HepG2 (cell line): Measurements from ENCODE around the gene PTGES3. TPM values are rescaled to one million over a fixed set of nuclear protein-coding genes. Genes with fewer than 3 reads are reported as not detected.
A peak's percentile ranks its signal among the peaks of the same experiment; 100 is the strongest.

Experiments
- ATF1 ChIP-seq: IDR thresholded peaks from 2 replicates; pipeline ENCODE4 v1.6.1; 2016; ENCODE audit warnings: mild to moderate bottlenecking, control low read depth
- CEBPB ChIP-seq: IDR thresholded peaks from 2 replicates; pipeline ENCODE4 v1.6.1; 2011; ENCODE audit warnings: low read depth, low read length, improper control_type of control experiment, borderline replicate concordance
- ETV5 ChIP-seq: IDR thresholded peaks from 2 replicates; pipeline ENCODE4 v1.6.1; 2018; ENCODE audit warnings: missing biosample characterization, missing genetic modification reagents, inconsistent platforms, borderline replicate concordance
- GABPB1 ChIP-seq: IDR thresholded peaks from 2 replicates; pipeline ENCODE4 v1.6.1; 2016; ENCODE audit warnings: mild to moderate bottlenecking, missing genetic modification reagents, moderate library complexity, missing compliant biosample characterization
- HDAC6 ChIP-seq: fragments of 200-600 bp; sonication (generic); IDR thresholded peaks from 2 replicates; pipeline ENCODE4 v1.7.0; 2017; ENCODE audit warnings: mild to moderate bottlenecking, antibody characterized with exemption, low read length, low read depth
- MED1 ChIP-seq: sonication (generic); formaldehyde crosslinking; IDR thresholded peaks from 2 replicates; pipeline ENCODE4 v1.4.0; 2020; ENCODE audit warnings: missing genetic modification reagents
- SIN3A ChIP-seq: IDR thresholded peaks from 2 replicates; pipeline ENCODE4 v1.6.1; 2011; ENCODE audit warnings: low read depth, mild to moderate bottlenecking, control low read depth, low read length, borderline replicate concordance
- YEATS4 ChIP-seq: sonication (generic); formaldehyde crosslinking; IDR thresholded peaks from 2 replicates; pipeline ENCODE4 v1.4.0; 2020; ENCODE audit warnings: missing genetic modification reagents, borderline replicate concordance
- polyA plus RNA-seq, 8 experiments: library from polyadenylated mRNA; depleted of rRNA in 3 of 8; stranded (reverse) in 7 of 8; unstranded in 1 of 8; fragments of >200 nt; fragmentation: Illumina TruSeq in 4 of 8; extraction: Trizol in 4 of 8; gene quantifications; 2 replicates each; pipeline versions ENCODE4 v1.2.1 to v1.2.3, GENCODE V29; 2011 to 2016; ENCODE audit warnings: low read depth in 4 of 8, missing spikeins in 1 of 8, mixed read lengths in 1 of 8; ENCODE audit not compliant: insufficient read depth in 1 of 8
- total RNA-seq, 5 experiments: library from RNA; depleted of rRNA; stranded (reverse); fragments of >200 nt; fragmentation: Illumina TruSeq; extraction: Trizol; gene quantifications; 2 replicates each; pipeline ENCODE4 v1.2.3, GENCODE V29; 2016; ENCODE audit warnings: low read depth in 1 of 5
- TF ChIP-seq, protein P1 (sequence below): sonication (generic); formaldehyde crosslinking; IDR thresholded peaks from 2 replicates; pipeline ENCODE4 v1.4.0; 2020; ENCODE audit warnings: mild to moderate bottlenecking, missing genetic modification reagents
- TF ChIP-seq, protein P2 (sequence below): sonication (generic); formaldehyde crosslinking; IDR thresholded peaks from 2 replicates; pipeline ENCODE4 v1.5.0; 2020; ENCODE audit warnings: missing genetic modification reagents
- TF ChIP-seq, protein P3 (sequence below): IDR thresholded peaks from 2 replicates; pipeline ENCODE4 v1.6.1; 2016; ENCODE audit warnings: mild to moderate bottlenecking, missing biosample characterization, missing genetic modification reagents
- TF ChIP-seq, protein P4 (sequence below): sonication (generic); formaldehyde crosslinking; IDR thresholded peaks from 2 replicates; pipeline ENCODE4 v1.8.1; 2023; ENCODE audit warnings: mild to moderate bottlenecking, inconsistent platforms, moderate library complexity, missing genetic modification reagents, borderline replicate concordance
- TF ChIP-seq, protein P5 (sequence below): sonication (generic); formaldehyde crosslinking; IDR thresholded peaks from 2 replicates; pipeline ENCODE4 v1.5.0; 2020; ENCODE audit warnings: mild to moderate bottlenecking, low read depth, missing genetic modification reagents, borderline replicate concordance
- TF ChIP-seq, protein P6 (sequence below): IDR thresholded peaks from 2 replicates; pipeline ENCODE4 v1.6.1; 2016; ENCODE audit warnings: missing compliant biosample characterization, missing genetic modification reagents, borderline replicate concordance
- TF ChIP-seq, protein P7 (sequence below): sonication (generic); formaldehyde crosslinking; IDR thresholded peaks from 2 replicates; pipeline ENCODE4 v1.4.0; 2020; ENCODE audit warnings: missing genetic modification reagents
- TF ChIP-seq, protein P8 (sequence below): sonication (generic); formaldehyde crosslinking; IDR thresholded peaks from 2 replicates; pipeline ENCODE4 v1.4.0; 2020; ENCODE audit warnings: missing genetic modification reagents, borderline replicate concordance

The PTGES3 gene
- total and polyA plus RNA-seq, 2 of the 13 experiments (the other 11 are each of a cell fraction or from before 2014, with no cell fraction given), result 54.4 to 159 TPM

DNA sequence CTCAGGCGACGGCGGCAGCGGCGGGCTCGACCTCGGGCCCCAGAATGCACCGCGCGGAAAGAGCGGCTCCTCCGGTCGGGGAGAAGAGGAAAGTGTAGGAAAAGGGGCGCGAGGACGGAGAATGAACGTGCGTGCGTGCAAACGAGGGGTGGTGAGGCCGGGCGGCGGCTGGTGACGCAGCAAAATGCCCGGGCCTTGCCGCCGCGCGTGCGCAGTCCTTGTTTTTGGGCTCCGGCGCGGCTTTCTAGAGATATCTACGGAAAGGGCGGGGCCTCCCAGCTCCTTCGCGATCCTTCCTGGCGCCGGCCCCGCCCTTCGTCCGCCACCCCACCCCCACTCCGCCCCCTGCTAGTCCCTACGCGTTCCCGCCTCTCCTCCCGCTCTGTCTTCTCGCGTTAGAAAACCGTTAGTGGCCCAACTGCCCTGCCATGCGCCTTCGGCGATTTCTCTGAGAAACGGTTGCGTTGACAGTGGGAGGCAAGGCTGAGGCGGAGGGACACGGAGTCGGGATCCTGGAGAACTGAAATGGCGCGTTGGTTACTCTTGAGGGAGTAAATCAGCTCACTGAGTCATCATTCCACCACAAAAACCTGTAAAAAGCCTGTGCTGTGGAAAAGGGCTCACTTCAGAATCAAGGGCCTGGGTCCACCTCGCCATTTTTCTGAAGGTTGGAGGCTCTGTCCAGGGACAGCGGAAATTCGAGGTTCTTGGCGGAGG lies at the start of gene PTGES3 (continued):
- TF ChIP-seq, protein P1, sequence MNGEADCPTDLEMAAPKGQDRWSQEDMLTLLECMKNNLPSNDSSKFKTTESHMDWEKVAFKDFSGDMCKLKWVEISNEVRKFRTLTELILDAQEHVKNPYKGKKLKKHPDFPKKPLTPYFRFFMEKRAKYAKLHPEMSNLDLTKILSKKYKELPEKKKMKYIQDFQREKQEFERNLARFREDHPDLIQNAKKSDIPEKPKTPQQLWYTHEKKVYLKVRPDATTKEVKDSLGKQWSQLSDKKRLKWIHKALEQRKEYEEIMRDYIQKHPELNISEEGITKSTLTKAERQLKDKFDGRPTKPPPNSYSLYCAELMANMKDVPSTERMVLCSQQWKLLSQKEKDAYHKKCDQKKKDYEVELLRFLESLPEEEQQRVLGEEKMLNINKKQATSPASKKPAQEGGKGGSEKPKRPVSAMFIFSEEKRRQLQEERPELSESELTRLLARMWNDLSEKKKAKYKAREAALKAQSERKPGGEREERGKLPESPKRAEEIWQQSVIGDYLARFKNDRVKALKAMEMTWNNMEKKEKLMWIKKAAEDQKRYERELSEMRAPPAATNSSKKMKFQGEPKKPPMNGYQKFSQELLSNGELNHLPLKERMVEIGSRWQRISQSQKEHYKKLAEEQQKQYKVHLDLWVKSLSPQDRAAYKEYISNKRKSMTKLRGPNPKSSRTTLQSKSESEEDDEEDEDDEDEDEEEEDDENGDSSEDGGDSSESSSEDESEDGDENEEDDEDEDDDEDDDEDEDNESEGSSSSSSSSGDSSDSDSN (CRISPR knock-in tag), result 0 out of 2 replicates have a peak, but pooled peaks have one; percentile 55
- TF ChIP-seq, protein P2, sequence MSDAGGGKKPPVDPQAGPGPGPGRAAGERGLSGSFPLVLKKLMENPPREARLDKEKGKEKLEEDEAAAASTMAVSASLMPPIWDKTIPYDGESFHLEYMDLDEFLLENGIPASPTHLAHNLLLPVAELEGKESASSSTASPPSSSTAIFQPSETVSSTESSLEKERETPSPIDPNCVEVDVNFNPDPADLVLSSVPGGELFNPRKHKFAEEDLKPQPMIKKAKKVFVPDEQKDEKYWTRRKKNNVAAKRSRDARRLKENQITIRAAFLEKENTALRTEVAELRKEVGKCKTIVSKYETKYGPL (CRISPR knock-in tag), result peak; percentile 55
- TF ChIP-seq HDAC6 (no peak), MED1 (peak; percentile 84), SIN3A (peak; percentile 73; the same call in 1 of the 2 replicates), CEBPB (no peak), YEATS4 (CRISPR knock-in tag) (peak; percentile 96; the same call in 1 of the 2 replicates), ATF1 (CRISPR knock-in tag) (peak; percentile 81), ETV5 (CRISPR knock-in tag) (0 out of 2 replicates have a peak, but pooled peaks have one; percentile 37), GABPB1 (CRISPR knock-in tag) (peak; percentile 91)
- TF ChIP-seq, protein P3, sequence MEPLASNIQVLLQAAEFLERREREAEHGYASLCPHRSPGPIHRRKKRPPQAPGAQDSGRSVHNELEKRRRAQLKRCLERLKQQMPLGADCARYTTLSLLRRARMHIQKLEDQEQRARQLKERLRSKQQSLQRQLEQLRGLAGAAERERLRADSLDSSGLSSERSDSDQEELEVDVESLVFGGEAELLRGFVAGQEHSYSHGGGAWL, result peak; percentile 96
- TF ChIP-seq, protein P4, sequence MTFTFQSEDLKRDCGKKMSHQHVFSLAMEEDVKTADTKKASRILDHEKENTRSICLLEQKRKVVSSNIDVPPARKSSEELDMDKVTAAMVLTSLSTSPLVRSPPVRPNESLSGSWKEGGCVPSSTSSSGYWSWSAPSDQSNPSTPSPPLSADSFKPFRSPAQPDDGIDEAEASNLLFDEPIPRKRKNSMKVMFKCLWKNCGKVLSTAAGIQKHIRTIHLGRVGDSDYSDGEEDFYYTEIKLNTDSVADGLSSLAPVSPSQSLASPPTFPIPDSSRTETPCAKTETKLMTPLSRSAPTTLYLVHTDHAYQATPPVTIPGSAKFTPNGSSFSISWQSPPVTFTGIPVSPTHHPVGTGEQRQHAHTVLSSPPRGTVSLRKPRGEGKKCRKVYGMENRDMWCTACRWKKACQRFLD (CRISPR knock-in tag), result peak; percentile 93
- TF ChIP-seq, protein P5, sequence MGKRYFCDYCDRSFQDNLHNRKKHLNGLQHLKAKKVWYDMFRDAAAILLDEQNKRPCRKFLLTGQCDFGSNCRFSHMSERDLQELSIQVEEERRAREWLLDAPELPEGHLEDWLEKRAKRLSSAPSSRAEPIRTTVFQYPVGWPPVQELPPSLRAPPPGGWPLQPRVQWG, result 0 out of 2 replicates have a peak, but pooled peaks have one; percentile 66
- TF ChIP-seq, protein P6, sequence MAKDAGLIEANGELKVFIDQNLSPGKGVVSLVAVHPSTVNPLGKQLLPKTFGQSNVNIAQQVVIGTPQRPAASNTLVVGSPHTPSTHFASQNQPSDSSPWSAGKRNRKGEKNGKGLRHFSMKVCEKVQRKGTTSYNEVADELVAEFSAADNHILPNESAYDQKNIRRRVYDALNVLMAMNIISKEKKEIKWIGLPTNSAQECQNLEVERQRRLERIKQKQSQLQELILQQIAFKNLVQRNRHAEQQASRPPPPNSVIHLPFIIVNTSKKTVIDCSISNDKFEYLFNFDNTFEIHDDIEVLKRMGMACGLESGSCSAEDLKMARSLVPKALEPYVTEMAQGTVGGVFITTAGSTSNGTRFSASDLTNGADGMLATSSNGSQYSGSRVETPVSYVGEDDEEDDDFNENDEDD (CRISPR knock-in tag), result peak; percentile 95
- TF ChIP-seq, protein P7, sequence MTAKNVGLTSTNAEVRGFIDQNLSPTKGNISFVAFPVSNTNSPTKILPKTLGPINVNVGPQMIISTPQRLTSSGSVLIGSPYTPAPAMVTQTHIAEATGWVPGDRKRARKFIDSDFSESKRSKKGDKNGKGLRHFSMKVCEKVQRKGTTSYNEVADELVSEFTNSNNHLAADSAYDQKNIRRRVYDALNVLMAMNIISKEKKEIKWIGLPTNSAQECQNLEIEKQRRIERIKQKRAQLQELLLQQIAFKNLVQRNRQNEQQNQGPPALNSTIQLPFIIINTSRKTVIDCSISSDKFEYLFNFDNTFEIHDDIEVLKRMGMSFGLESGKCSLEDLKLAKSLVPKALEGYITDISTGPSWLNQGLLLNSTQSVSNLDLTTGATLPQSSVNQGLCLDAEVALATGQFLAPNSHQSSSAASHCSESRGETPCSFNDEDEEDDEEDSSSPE (CRISPR knock-in tag), result peak; percentile 95
- TF ChIP-seq, protein P8, sequence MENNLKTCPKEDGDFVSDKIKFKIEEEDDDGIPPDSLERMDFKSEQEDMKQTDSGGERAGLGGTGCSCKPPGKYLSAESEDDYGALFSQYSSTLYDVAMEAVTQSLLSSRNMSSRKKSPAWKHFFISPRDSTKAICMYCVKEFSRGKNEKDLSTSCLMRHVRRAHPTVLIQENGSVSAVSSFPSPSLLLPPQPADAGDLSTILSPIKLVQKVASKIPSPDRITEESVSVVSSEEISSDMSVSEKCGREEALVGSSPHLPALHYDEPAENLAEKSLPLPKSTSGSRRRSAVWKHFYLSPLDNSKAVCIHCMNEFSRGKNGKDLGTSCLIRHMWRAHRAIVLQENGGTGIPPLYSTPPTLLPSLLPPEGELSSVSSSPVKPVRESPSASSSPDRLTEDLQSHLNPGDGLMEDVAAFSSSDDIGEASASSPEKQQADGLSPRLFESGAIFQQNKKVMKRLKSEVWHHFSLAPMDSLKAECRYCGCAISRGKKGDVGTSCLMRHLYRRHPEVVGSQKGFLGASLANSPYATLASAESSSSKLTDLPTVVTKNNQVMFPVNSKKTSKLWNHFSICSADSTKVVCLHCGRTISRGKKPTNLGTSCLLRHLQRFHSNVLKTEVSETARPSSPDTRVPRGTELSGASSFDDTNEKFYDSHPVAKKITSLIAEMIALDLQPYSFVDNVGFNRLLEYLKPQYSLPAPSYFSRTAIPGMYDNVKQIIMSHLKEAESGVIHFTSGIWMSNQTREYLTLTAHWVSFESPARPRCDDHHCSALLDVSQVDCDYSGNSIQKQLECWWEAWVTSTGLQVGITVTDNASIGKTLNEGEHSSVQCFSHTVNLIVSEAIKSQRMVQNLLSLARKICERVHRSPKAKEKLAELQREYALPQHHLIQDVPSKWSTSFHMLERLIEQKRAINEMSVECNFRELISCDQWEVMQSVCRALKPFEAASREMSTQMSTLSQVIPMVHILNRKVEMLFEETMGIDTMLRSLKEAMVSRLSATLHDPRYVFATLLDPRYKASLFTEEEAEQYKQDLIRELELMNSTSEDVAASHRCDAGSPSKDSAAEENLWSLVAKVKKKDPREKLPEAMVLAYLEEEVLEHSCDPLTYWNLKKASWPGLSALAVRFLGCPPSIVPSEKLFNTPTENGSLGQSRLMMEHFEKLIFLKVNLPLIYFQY, result no peak
